ENCODE data around the gene PDZD2.

DNA sequence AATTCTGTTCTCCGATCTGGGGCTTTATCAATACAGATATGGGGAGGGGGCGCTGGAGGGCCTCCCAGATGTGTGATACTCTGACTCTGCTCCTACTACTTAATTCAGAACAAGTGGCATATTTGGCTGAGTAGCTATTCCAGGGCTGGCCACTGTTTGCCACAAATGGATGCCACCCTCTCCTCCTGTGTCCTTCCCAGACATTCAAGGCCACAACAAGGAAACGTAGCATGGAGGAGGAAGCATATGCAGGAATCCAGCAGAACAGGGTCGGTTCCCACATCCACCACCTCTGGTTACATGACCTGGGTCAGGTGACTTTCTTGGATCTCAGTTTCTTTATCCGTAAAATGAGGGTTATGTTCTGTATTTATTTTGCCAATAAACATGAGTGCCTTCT, 404.2 kb downstream of the PDZD2 start:
- TF ChIP-seq, protein P1, sequence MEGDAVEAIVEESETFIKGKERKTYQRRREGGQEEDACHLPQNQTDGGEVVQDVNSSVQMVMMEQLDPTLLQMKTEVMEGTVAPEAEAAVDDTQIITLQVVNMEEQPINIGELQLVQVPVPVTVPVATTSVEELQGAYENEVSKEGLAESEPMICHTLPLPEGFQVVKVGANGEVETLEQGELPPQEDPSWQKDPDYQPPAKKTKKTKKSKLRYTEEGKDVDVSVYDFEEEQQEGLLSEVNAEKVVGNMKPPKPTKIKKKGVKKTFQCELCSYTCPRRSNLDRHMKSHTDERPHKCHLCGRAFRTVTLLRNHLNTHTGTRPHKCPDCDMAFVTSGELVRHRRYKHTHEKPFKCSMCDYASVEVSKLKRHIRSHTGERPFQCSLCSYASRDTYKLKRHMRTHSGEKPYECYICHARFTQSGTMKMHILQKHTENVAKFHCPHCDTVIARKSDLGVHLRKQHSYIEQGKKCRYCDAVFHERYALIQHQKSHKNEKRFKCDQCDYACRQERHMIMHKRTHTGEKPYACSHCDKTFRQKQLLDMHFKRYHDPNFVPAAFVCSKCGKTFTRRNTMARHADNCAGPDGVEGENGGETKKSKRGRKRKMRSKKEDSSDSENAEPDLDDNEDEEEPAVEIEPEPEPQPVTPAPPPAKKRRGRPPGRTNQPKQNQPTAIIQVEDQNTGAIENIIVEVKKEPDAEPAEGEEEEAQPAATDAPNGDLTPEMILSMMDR (IDR thresholded peaks at IDR 0.05; ENCODE audit: low read length) = no peak
- no peak for TF ChIP-seq EZH2 (optimal IDR thresholded peaks at IDR 0.05; ENCODE audit: low read depth, low read length)

All from MM.1S (cell line).